Hindlimb muscle (tissue), 1 donor: ENCODE measurements around the gene PDGFRA. TPM values are rescaled to one million over a fixed set of nuclear protein-coding genes. Genes with fewer than 3 reads are reported as not detected.
"Not testable (repeated sequence)": the region's sequence is repeated elsewhere in the genome, so short reads cannot be mapped to it uniquely, and the experiment has no call there.

Experiments used
- DNase-seq: peaks from one replicate; pipeline ENCODE4 v3.0.0-alpha.2; 2013
- polyA plus RNA-seq: library from polyadenylated mRNA; unstranded; fragments of 120-200 nt; gene quantifications from one replicate; pipeline ENCODE4 v1.2.1, GENCODE V29; 2013; ENCODE audit not compliant: insufficient read length

Gene PDGFRA
- polyA plus RNA-seq, 1 donor, result 66.5 TPM

- no peak for DNase-seq
Observed at GRCh38 chr4:54320826-54321685, 92.0 kb downstream of the PDGFRA start.

GRCh38 chr4:54322818-54323417 lies 93.8 kb downstream of the PDGFRA start:
- DNase-seq, result peak; percentile 41

- no peak for DNase-seq
Observed at GRCh38 chr4:54330896-54331295, 101.8 kb downstream of the PDGFRA start.

DNA sequence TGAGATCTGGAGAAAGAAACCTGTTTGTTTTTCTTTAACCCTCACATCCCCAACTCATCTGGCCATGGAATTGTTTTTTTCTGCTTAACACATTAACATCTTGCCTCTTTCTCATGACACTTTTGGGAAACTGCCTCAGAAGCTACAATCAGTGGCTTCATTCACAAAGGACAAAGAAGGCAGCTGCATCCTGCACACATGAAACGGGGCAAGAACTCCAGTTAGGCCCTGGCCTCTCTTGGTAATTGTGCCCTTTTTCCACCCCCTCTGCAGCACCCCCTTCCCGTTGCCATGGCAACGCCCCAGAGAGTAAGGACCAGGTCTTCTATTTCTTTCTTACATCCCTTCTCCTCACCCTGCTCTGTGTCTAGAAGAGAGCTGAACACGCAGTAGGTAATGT lies 103.4 kb downstream of the PDGFRA start:
- no peak for DNase-seq

GRCh38 chr4:54333657-54334056 lies 104.6 kb downstream of the PDGFRA start:
- DNase-seq, result no peak

DNA sequence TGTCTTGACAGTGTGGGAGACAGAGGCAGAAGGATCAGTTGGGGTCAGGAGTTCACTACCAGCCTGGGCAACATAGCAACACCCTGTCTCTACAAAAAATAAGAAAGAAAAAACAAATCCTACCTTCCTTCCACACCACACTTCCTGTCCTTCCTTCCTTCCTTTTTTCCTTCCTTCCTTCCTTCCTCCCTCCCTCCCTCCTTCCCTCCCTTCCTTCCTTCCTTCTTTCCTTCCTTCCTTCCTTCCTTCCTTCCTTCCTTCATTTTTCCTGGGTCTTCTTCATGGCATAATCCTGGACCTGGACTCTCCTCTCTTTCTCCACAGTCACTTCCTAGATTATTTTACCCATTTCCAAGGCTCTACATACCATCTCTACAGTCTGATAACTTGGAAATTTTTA lies 105.7 kb downstream of the PDGFRA start:
- not testable (repeated sequence) for DNase-seq

DNA sequence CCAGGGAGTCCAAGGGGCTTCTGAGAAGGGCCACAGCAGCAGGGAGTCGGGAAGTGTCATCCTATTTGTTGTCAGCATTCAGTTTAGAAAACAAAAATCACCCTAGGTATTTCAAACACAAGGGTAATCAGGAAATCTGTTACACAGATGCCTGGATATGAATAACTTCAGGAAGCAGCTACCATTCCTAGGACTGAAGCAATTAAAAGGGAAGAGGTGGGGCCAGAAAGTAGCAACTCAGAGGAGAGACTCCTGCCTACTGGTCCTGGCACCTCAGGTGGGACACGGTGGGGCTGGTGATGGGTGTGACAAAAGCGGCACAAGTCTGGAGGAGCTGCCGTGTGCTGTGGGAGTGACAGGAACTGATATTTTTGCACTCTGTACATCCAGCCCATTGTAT lies 107.9 kb downstream of the PDGFRA start:
- DNase-seq, result no peak

GRCh38 chr4:54342067-54342466 lies 113.0 kb downstream of the PDGFRA start:
- DNase-seq, result not testable (repeated sequence)

Other genes with a start within 250 kb of the PDGFRA start
- gene CHIC2, start 164.7 kb upstream of the PDGFRA start, polyA plus RNA-seq, result 16.6 TPM
- gene GSX2, start 129.1 kb upstream of the PDGFRA start, polyA plus RNA-seq, result not detected